Vagina (tissue), 2 donors: Measurements from ENCODE around the gene NDUFS2. TPM values are rescaled to one million over a fixed set of nuclear protein-coding genes. Genes with fewer than 3 reads are reported as not detected.
"Not testable (repeated sequence)": the region's sequence is repeated elsewhere in the genome, so short reads cannot be mapped to it uniquely, and the experiment has no call there.

Experiments
- DNase-seq, 2 donors: peaks; one replicate each; pipeline ENCODE4 v3.0.0-alpha.2; 2017; ENCODE audit errors: extremely low spot score in 2 of 2
- H3K27ac ChIP-seq: fragments of 200-600 bp; sonication (generic); one replicate; pipeline ENCODE4 v1.5.1; 2019
- H3K27me3 ChIP-seq: fragments of 200-600 bp; sonication (generic); one replicate; pipeline ENCODE4 v1.5.1; 2019
- H3K36me3 ChIP-seq, 2 donors: fragments of 200-600 bp; sonication (generic); one replicate each; pipeline ENCODE4 v1.5.1; 2017 to 2019
- H3K4me1 ChIP-seq: fragments of 200-600 bp; sonication (generic); one replicate; pipeline ENCODE4 v1.5.1; 2019
- H3K4me3 ChIP-seq, 2 donors: fragments of 200-600 bp; sonication (generic); 1 replicate in 1 of 2; 2 replicates in 1 of 2; pipeline ENCODE4 v1.5.1; 2016 to 2019
- H3K9me3 ChIP-seq: fragments of 200-600 bp; sonication (generic); one replicate; pipeline ENCODE4 v1.5.1; 2019
- POLR2A ChIP-seq, 2 donors: fragments of 450-650 bp; IDR thresholded peaks; one replicate each; pipeline ENCODE4 v1.6.1; 2017; ENCODE audit warnings: antibody characterized with exemption in 2 of 2, mild to moderate bottlenecking in 2 of 2, moderate library complexity in 2 of 2
- POLR2AphosphoS5 ChIP-seq, 2 donors: sonication (generic); formaldehyde crosslinking; IDR thresholded peaks; one replicate each; pipeline ENCODE4 v1.9.0; 2017; ENCODE audit warnings: antibody characterized with exemption in 2 of 2, mild to moderate bottlenecking in 2 of 2, low read depth in 1 of 2; ENCODE audit not compliant: insufficient read depth in 1 of 2
- intact Hi-C: fragments of 100-400 bp; cut with DNase I; formaldehyde crosslinking; loops from one replicate; pipeline ENCODE4 v1.15.1; 2023
- total RNA-seq: library from RNA; depleted of rRNA; stranded (reverse); fragments of >200 nt; gene quantifications from one replicate; pipeline ENCODE4 v1.2.3, GENCODE V29; 2016
- TF ChIP-seq, protein P1 (sequence below), 3 experiments: fragments of 450-650 bp in 2 of 3; fragments of 200-600 bp in 1 of 3; sonication (generic) in 1 of 3; IDR thresholded peaks; one replicate each; pipeline ENCODE4 v1.5.1; 2017 to 2019; ENCODE audit warnings: antibody characterized with exemption in 3 of 3, mild to moderate bottlenecking in 2 of 3, moderate library complexity in 2 of 3

The NDUFS2 gene
- total RNA-seq, 1 donor from 2014 or later = 104 TPM

- DNase-seq = no peak
- H3K36me3 ChIP-seq = peaks cover 0 to 12% of the 10 kb centered on the region in 2 donors
- no peak overlapping the region for H3K27ac ChIP-seq
- no peaks in the 10 kb centered on the region for H3K9me3 ChIP-seq
- TF ChIP-seq POLR2A (IDR thresholded peaks at IDR 0.05) = no peak
- TF ChIP-seq, protein P1, sequence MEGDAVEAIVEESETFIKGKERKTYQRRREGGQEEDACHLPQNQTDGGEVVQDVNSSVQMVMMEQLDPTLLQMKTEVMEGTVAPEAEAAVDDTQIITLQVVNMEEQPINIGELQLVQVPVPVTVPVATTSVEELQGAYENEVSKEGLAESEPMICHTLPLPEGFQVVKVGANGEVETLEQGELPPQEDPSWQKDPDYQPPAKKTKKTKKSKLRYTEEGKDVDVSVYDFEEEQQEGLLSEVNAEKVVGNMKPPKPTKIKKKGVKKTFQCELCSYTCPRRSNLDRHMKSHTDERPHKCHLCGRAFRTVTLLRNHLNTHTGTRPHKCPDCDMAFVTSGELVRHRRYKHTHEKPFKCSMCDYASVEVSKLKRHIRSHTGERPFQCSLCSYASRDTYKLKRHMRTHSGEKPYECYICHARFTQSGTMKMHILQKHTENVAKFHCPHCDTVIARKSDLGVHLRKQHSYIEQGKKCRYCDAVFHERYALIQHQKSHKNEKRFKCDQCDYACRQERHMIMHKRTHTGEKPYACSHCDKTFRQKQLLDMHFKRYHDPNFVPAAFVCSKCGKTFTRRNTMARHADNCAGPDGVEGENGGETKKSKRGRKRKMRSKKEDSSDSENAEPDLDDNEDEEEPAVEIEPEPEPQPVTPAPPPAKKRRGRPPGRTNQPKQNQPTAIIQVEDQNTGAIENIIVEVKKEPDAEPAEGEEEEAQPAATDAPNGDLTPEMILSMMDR (IDR thresholded peaks at IDR 0.05) = no peak
- TF ChIP-seq POLR2AphosphoS5 (IDR thresholded peaks at IDR 0.05; ENCODE audit: insufficient read depth in 1 of 2, low read depth in 1 of 2) = no peak
- no peak overlapping the region for H3K4me3 ChIP-seq
- no peaks in the 10 kb centered on the region for H3K27me3 ChIP-seq
- intact Hi-C loops = no loop called here
- peaks cover 30% of the 10 kb centered on the region for H3K4me1 ChIP-seq
These were observed 21.9 kb downstream of the NDUFS2 start for GRCh38 chr1:161223805-161224694.

DNA sequence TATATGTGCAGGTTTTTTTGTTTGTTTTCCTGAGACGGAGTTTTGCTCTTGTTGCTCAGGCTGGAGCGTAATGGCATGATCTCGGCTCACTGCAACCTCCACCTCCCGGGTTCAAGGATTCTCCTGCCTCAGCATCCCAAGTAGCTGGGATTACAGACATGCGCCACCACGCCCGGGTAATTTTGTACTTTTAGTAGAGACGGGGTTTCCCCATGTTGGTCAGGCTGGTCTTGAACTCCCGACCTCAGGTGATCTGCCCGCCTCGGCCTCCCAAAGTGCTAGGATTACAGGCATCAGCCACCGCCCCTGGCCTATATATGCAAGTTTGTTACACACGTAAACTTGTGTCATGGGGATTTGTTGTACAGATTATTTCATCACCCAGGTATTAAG lies 22.5 kb downstream of the NDUFS2 start:
- H3K27me3 ChIP-seq, DNase-seq, H3K27ac ChIP-seq, H3K4me3 ChIP-seq, H3K9me3 ChIP-seq: not testable (repeated sequence)
- Histone ChIP-seq H3K4me1 (peaks cover 30% of the 10 kb centered on the region), H3K36me3 (peaks cover 0 to 15% of the 10 kb centered on the region in 2 donors)
- intact Hi-C loops = loop anchor here (5.0 kb wide), 1 partner anchor 158 kb away; no protein-coding TSS in a partner anchor

DNA sequence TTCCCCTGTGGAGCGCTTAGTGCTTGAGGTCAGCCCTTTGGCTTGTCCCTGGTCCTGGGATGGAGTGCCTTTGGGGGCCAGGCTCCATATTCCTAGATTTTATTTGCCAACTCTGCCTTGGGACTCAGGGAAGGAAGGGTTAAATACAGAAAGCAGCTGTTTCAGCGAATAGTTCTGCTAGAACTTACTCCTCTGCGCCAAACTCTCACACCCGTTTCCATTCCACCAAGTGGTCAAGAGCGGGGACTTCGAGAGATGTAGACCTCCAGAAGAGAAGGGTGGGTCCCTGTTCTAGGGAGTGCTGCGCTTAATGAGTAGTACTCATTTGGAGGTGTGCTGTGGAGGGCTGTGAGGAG lies 23.0 kb downstream of the NDUFS2 start:
- no peak for DNase-seq
- peak overlapping the region; percentile 80 for H3K27ac ChIP-seq
- no peaks in the 10 kb centered on the region for H3K9me3 ChIP-seq
- H3K36me3 ChIP-seq = peaks cover 0 to 15% of the 10 kb centered on the region in 2 donors
- H3K4me3 ChIP-seq = no peak overlapping the region
- H3K4me1 ChIP-seq = peaks cover 30% of the 10 kb centered on the region
- intact Hi-C loops = loop anchor here (5.0 kb wide), 1 partner anchor 157 kb away; no protein-coding TSS in a partner anchor
- TF ChIP-seq POLR2A (IDR thresholded peaks at IDR 0.05) (no peak), POLR2AphosphoS5 (IDR thresholded peaks at IDR 0.05; ENCODE audit: insufficient read depth in 1 of 2, low read depth in 1 of 2) (no peak)
- TF ChIP-seq, protein P1 (IDR thresholded peaks at IDR 0.05) = no peak
- H3K27me3 ChIP-seq = no peaks in the 10 kb centered on the region

DNA sequence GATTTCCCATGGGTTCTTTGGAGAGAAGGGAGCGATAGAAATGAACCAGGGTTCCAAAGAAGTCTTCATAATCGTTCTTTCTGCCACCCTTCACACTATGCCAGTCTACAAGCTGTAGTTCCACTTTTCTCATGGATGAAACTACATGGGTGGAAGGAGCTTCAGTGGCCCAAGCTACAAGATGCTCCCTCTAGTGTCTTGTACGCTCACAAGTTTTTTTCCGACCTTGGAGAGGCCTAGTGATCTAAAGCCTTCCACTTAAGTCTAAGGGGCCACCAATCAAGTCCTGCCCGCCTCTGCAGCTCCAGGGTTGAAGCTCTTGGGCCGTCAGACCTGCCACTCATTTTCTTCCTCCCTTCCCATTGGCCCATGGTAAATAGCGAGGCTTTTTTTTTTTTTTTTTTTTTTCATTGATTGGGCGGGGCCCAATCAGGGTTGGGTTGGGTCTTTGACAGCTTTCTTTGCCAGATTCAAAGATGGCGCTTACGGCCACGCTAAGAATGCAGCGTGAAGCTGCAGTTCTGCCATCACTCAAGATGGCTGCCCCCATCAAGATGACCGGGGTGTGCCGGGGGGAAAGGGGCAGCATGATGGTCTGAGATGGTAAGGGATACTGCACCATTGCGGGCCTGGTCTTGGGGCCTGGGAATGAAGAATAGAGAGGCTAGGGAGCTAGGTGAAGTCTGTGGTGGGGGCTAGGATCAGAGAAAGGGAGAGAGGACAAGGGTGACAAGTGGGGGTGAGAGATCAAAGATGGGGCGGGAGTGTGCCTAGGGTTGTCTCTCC lies 23.6 kb downstream of the NDUFS2 start, which contains the start of gene TOMM40L:
Gene TOMM40L (plus strand): TSS at position 527 of the 786 bp plus-strand sequence. CDS start 430 bp downstream, outside the sequence.
- Histone ChIP-seq H3K4me1 (peaks cover 30% of the 10 kb centered on the region), H3K27me3 (no peaks in the 10 kb centered on the region), H3K27ac (peak within 1 kb of the TSS; percentile 80), H3K9me3 (no peaks in the 10 kb centered on the region), H3K36me3 (peaks cover 0 to 15% of the 10 kb centered on the region in 2 donors), H3K4me3 (peak within 1 kb of the TSS; percentile 73 to 88)
- TF ChIP-seq, protein P1 (IDR thresholded peaks at IDR 0.05) = peak in 1 of 3 experiments; percentile 61
- TF ChIP-seq POLR2A (IDR thresholded peaks at IDR 0.05) (no peak), POLR2AphosphoS5 (IDR thresholded peaks at IDR 0.05; ENCODE audit: insufficient read depth in 1 of 2, low read depth in 1 of 2) (peak; percentile 48 to 93)
- DNase-seq = peak in 1 of 2 donors; percentile 99
- intact Hi-C loops = loop anchor here (5.0 kb wide), 1 partner anchor 157 kb away; no protein-coding TSS in a partner anchor

GRCh38 chr1:161226320-161226711 lies 24.1 kb downstream of the NDUFS2 start:
- H3K27ac ChIP-seq = peak overlapping the region; percentile 80
- intact Hi-C loops = loop anchor here (5.0 kb wide), 1 partner anchor 156 kb away; no protein-coding TSS in a partner anchor
- no peak for DNase-seq

More at GRCh38 chr1:161226320-161226711, 24.1 kb downstream of the NDUFS2 start:
- Histone ChIP-seq H3K4me3 (peak overlapping the region; percentile 73 to 88), H3K9me3 (no peaks in the 10 kb centered on the region), H3K4me1 (peaks cover 30% of the 10 kb centered on the region), H3K36me3 (peaks cover 0 to 15% of the 10 kb centered on the region in 2 donors), H3K27me3 (no peaks in the 10 kb centered on the region)
- TF ChIP-seq, protein P1 (IDR thresholded peaks at IDR 0.05) = no peak
- TF ChIP-seq POLR2A (IDR thresholded peaks at IDR 0.05) (no peak), POLR2AphosphoS5 (IDR thresholded peaks at IDR 0.05; ENCODE audit: insufficient read depth in 1 of 2, low read depth in 1 of 2) (no peak)
